Measurements from ENCODE around the gene ZNF530.

The ZNF530 gene

DNA sequence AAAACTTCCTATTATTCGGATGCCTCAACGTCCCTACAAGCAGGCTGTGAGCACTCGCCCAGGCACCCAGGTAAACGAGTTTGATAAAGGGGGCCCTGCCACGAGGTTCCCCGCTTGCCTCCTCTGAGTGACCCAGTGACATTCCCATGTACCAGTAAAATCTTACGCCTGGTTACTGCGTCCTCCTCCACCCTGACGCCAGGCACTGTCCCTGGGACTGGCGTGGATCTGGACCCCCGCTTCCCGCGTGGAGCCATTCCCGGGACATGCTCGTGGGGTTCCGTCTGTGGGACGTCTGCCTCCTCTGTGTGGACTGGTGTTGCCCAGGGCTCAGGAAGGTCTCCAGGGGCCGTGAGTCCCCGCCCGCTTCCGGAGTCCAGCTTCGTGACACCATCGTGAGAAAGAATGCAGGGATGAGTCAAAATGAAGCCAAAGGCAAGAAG, 39.6 kb upstream of the ZNF530 start:
- Histone ChIP-seq H3K27ac (replicated peaks) (peak overlapping the region; percentile 86), H3K4me3 (replicated peaks; ENCODE audit: insufficient read depth, low read length) (peak overlapping the region; percentile 99), H3K27me3 (ENCODE audit: insufficient read depth, poor library complexity, severe bottlenecking) (no peaks in the 10 kb centered on the region)
- DNase-seq (ENCODE audit: low read depth in 1 of 2, low spot score in 1 of 2) = no peak
- TF ChIP-seq GABPA (IDR thresholded peaks at IDR 0.05; ENCODE audit: low read depth) (no peak), POLR2AphosphoS5 (IDR thresholded peaks at IDR 0.05; ENCODE audit: low read depth) (no peak), SPI1 (IDR thresholded peaks at IDR 0.05; ENCODE audit: borderline replicate concordance, low read depth) (no peak), CTCF (IDR thresholded peaks at IDR 0.05; ENCODE audit: insufficient read depth, low read length) (no peak)
- TF ChIP-seq, protein P1, sequence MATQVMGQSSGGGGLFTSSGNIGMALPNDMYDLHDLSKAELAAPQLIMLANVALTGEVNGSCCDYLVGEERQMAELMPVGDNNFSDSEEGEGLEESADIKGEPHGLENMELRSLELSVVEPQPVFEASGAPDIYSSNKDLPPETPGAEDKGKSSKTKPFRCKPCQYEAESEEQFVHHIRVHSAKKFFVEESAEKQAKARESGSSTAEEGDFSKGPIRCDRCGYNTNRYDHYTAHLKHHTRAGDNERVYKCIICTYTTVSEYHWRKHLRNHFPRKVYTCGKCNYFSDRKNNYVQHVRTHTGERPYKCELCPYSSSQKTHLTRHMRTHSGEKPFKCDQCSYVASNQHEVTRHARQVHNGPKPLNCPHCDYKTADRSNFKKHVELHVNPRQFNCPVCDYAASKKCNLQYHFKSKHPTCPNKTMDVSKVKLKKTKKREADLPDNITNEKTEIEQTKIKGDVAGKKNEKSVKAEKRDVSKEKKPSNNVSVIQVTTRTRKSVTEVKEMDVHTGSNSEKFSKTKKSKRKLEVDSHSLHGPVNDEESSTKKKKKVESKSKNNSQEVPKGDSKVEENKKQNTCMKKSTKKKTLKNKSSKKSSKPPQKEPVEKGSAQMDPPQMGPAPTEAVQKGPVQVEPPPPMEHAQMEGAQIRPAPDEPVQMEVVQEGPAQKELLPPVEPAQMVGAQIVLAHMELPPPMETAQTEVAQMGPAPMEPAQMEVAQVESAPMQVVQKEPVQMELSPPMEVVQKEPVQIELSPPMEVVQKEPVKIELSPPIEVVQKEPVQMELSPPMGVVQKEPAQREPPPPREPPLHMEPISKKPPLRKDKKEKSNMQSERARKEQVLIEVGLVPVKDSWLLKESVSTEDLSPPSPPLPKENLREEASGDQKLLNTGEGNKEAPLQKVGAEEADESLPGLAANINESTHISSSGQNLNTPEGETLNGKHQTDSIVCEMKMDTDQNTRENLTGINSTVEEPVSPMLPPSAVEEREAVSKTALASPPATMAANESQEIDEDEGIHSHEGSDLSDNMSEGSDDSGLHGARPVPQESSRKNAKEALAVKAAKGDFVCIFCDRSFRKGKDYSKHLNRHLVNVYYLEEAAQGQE (IDR thresholded peaks at IDR 0.05; ENCODE audit: insufficient replicate concordance, low read depth) = no peak

- H3K27me3 ChIP-seq (ENCODE audit: insufficient read depth, poor library complexity, severe bottlenecking) = no peaks in the 10 kb centered on the region
- H3K27ac ChIP-seq (replicated peaks) = no peak overlapping the region
- TF ChIP-seq GABPA (IDR thresholded peaks at IDR 0.05; ENCODE audit: low read depth) (no peak), POLR2AphosphoS5 (IDR thresholded peaks at IDR 0.05; ENCODE audit: low read depth) (no peak), SPI1 (IDR thresholded peaks at IDR 0.05; ENCODE audit: borderline replicate concordance, low read depth) (no peak), CTCF (IDR thresholded peaks at IDR 0.05; ENCODE audit: insufficient read depth, low read length) (no peak)
- TF ChIP-seq, protein P1 (IDR thresholded peaks at IDR 0.05; ENCODE audit: insufficient replicate concordance, low read depth) = no peak
- H3K4me3 ChIP-seq (replicated peaks; ENCODE audit: insufficient read depth, low read length) = no peak overlapping the region
- no peak for DNase-seq (ENCODE audit: low read depth in 1 of 2, low spot score in 1 of 2)
Observed at GRCh38 chr19:57563547-57563946, 36.1 kb upstream of the ZNF530 start.

- Histone ChIP-seq H3K27ac (replicated peaks) (no peak overlapping the region), H3K27me3 (ENCODE audit: insufficient read depth, poor library complexity, severe bottlenecking) (no peaks in the 10 kb centered on the region), H3K4me3 (replicated peaks; ENCODE audit: insufficient read depth, low read length) (no peak overlapping the region)
- peak in 1 of 2 experiments; percentile 19 for DNase-seq (ENCODE audit: low read depth in 1 of 2, low spot score in 1 of 2)
- no peak for TF ChIP-seq POLR2AphosphoS5 (IDR thresholded peaks at IDR 0.05; ENCODE audit: low read depth)
- no peak for TF ChIP-seq CTCF (IDR thresholded peaks at IDR 0.05; ENCODE audit: insufficient read depth, low read length)
- TF ChIP-seq GABPA (IDR thresholded peaks at IDR 0.05; ENCODE audit: low read depth) = no peak
- no peak for TF ChIP-seq SPI1 (IDR thresholded peaks at IDR 0.05; ENCODE audit: borderline replicate concordance, low read depth)
Observed at GRCh38 chr19:57566396-57567265, 33.1 kb upstream of the ZNF530 start.

All from HL-60 (cell line).